GM21423 (cell line): ENCODE measurements around the gene IFNL4.

Experiments
- ATAC-seq: cut with Tn5 transposase; IDR thresholded peaks from one replicate; pipeline ENCODE4 v1.9.1; 2021; ENCODE audit warnings: mild to moderate bottlenecking, moderate library complexity; ENCODE audit not compliant: unreplicated experiment

IFNL4 gene

DNA sequence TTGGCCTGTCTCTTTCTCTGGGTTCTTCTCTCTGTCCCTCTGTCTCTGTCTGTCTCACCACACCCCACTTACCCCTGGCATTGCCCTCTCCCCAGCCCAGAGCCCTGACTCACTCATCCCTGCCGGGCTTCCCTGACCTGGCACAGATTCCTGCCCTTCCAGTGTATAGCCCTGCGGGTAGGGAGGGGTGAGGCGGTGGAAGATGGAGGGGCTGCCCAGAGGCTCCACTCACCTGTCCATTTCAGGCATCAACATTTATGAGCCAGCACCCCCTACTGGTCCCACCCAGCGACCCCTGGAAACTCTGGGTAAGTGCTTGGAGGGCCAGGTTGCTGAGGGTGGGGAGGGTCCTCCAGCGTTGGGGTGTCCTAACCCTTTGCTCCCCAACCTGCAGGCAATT, 50.8 kb downstream of the IFNL4 start:
- ATAC-seq: no peak

DNA sequence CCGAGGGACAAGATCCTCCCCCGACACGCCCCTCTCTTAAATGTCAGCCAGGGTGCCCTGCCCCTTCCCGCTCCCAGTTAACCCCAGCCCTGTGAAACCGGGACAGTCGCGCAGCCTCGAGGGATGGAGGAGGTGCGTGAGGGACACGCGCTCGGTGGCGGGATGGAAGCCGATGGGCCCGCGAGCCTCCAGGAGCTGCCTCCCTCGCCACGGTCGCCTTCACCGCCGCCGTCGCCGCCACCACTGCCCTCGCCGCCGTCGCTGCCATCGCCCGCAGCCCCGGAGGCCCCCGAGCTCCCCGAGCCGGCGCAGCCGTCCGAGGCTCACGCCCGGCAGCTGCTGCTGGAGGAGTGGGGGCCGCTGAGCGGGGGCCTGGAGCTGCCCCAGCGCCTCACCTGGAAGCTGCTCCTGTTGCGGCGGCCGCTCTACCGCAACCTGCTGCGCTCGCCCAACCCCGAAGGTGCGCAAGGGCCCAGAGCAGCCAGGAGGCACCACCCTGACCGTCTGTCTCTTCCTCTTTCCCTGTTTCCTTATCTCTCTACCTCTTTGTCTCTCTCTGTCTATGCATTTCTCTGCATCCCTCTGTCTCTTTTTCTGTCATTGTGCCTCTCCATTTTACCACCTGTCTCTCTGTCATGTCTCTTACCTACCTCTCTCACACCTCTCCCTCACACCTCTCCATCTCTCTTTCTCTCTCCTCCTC, 51.6 kb downstream of the IFNL4 start, which contains the start of gene NCCRP1:
TSS of gene NCCRP1 (plus strand) at position 105 of the 703 bp plus-strand sequence. CDS start at position 124, 19 bp downstream.
- ATAC-seq: no peak

- ATAC-seq: no peak
Observed at GRCh38 chr19:39196320-39196719, 52.3 kb downstream of the IFNL4 start.
